NCI-H2227 (cell line): ENCODE data around the gene CA7.
"Not testable (repeated sequence)": the region's sequence is repeated elsewhere in the genome, so short reads cannot be mapped to it uniquely, and the experiment has no call there.

ENCODE experiments used
- DNase-seq: peaks from one replicate; lab custom pipeline; 2025; ENCODE audit not compliant: unreplicated experiment; lab: John Stamatoyannopoulos, UW

Gene CA7

GRCh38 chr16:66846266-66846665 is 2.1 kb downstream of the CA7 start:
- no peak for DNase-seq

GRCh38 chr16:66846831-66847230 is 2.6 kb downstream of the CA7 start:
- DNase-seq, result no peak

- no peak for DNase-seq
Observed at GRCh38 chr16:66847533-66848067, 3.4 kb downstream of the CA7 start.

- DNase-seq, result no peak
Observed at GRCh38 chr16:66848172-66848571, 4.0 kb downstream of the CA7 start.

- no peak for DNase-seq
Observed at GRCh38 chr16:66849021-66849420, 4.8 kb downstream of the CA7 start.

GRCh38 chr16:66849549-66849948 is 5.3 kb downstream of the CA7 start:
- no peak for DNase-seq

GRCh38 chr16:66850115-66850815 is 6.1 kb downstream of the CA7 start:
- DNase-seq, result no peak

GRCh38 chr16:66851166-66851964 is 7.2 kb downstream of the CA7 start:
- no peak for DNase-seq

GRCh38 chr16:66853261-66854139 is 9.3 kb downstream of the CA7 start:
- DNase-seq, result no peak

GRCh38 chr16:66856184-66856730 is 12.0 kb downstream of the CA7 start:
- DNase-seq, result no peak

- DNase-seq, result no peak
Observed at GRCh38 chr16:66856801-66857200, 12.6 kb downstream of the CA7 start.

GRCh38 chr16:66857437-66857836 is 13.2 kb downstream of the CA7 start:
- no peak for DNase-seq

GRCh38 chr16:66858740-66859396 is 14.7 kb downstream of the CA7 start:
- no peak for DNase-seq

- DNase-seq, result no peak
Observed at GRCh38 chr16:66859397-66860068, 15.3 kb downstream of the CA7 start.

GRCh38 chr16:66862023-66862520 is 17.9 kb downstream of the CA7 start:
- no peak for DNase-seq

GRCh38 chr16:66863707-66864106 is 19.5 kb downstream of the CA7 start:
- DNase-seq, result no peak

GRCh38 chr16:66869424-66869823 is 25.2 kb downstream of the CA7 start:
- no peak for DNase-seq

GRCh38 chr16:66871363-66871762 is 27.1 kb downstream of the CA7 start:
- not testable (repeated sequence) for DNase-seq

GRCh38 chr16:66871840-66872239 is 27.6 kb downstream of the CA7 start:
- DNase-seq, result no peak

- DNase-seq, result no peak
Observed at GRCh38 chr16:66872559-66872942, 28.3 kb downstream of the CA7 start.
